ENCODE results near the gene RFC4.
A peak's percentile ranks its signal among the peaks of the same experiment; 100 is the strongest.

The RFC4 gene

GRCh38 chr3:186786922-186787321 is 19.4 kb downstream of the RFC4 start:
- no peak for DNase-seq (ENCODE audit: low read depth)

DNA sequence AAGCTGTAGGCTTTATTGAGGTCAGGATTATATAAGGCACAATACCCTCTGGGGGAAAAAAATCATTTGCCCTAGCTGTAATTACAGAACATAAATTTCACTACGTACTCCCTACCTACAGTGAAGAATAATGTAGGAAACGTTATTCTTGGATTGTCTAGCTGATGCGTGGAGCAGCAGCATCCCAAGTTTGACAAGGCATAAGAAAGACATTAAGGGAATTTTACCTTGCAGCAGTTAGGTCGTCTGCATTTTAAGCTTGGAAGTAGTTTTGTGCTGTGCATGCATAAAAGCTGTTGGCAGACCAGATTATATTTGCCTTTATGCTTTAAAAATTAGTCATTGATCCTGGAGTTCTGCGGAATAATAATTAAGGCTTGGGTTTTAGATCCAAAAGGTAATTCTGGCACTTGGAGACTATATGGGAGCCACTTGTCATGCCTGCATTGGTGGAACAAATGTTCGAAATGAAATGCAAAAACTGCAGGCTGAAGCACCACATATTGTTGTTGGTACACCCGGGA is 20.7 kb downstream of the RFC4 start:
- no peak for DNase-seq (ENCODE audit: low read depth)

DNA sequence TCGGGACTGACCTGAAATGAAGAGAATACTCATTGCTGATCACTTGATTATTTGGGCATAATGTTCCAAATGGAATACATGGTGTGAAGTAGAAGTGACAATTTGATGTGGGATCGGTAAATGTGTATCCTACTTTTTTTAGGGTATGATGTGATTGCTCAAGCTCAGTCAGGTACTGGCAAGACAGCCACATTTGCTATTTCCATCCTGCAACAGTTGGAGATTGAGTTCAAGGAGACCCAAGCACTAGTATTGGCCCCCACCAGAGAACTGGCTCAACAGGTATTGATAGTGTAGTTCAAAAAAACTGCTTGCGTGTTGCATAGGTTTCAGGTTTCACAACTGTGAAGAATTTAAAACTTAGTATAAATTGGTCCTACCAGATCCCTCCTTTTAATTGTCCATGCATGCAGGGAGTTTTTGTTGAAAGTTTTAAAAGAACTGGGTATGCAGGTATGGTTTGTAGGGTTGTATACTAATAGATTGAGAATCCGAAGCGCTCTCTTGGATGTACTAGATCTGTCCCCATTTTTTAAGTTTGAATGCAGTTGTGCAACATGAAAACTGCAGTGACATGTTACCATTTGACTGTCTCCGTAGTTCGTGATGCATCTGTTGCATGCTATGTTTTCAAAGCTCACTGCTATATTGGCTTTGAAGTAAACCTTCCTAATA is 21.3 kb downstream of the RFC4 start:
- no peak for DNase-seq (ENCODE audit: low read depth)

GRCh38 chr3:186783731-186784515 is 22.4 kb downstream of the RFC4 start:
- peak; percentile 75 for DNase-seq (ENCODE audit: low read depth)

- peak; percentile 89 for DNase-seq (ENCODE audit: low read depth)
Measured at GRCh38 chr3:186783058-186783730, 23.1 kb downstream of the RFC4 start, which contains the start of gene EIF4A2. Gene EIF4A2 (plus strand): TSS chr3:186783577. CDS start chr3:186783611, 34 bp downstream.

GRCh38 chr3:186782542-186783057 is 23.7 kb downstream of the RFC4 start:
- DNase-seq (ENCODE audit: low read depth) = peak; percentile 21

DNA sequence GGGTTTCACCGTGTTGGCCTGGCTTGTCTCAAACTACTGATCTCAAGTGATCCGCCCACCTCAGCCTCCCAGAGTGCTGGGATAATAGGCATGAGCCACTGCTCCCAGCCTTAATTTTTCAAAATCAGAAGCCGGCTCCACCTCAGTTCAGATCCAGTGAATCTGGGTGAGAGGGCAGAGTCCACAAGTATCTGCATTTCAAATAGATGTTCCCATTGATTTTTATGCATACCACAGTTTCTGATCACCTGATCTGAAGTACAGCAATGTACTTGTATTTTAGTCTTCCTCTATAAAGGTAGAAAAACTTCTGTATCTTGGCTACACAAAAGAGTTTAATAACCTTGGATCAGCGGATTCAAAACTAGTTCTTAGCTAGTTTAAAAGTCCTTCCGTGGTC is 27.1 kb downstream of the RFC4 start:
- no peak for DNase-seq (ENCODE audit: low read depth)

GRCh38 chr3:186775999-186776398 is 30.3 kb downstream of the RFC4 start:
- DNase-seq (ENCODE audit: low read depth) = no peak

DNA sequence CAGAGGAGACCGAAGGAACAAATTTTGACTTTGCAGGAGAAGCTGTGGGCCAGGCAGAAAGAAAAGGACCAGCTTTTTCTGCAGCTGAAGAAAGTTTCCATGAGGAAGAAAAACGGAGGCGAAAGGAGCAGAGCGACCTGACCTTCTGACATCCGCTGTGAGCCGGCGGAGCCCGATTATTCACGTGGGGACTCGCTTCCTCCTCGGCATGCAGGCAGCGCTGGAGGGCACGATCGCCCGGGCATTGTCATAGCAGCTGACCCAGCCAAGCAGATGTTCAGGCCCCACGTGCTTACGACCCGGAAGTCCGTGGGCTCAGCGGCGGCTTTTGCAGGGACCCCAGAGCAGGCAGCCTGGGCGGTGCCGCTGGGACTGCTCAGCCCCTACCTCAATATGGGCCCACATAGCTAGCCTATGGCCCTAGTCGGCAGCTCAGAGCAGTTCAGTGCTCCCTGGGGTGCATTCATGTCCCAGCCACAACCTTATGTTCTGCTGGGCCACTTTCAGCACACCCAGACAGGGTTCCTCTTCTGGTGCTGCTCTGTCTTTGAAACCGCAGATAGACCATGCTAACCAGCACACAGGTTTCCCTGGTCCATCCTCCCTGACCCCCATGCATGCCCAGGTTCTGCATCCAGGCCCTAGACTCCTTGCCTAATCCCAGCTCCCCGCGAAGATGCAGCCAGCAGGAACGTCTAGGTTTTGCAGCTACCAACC is 33.4 kb downstream of the RFC4 start:
- DNase-seq (ENCODE audit: low read depth) = no peak

DNA sequence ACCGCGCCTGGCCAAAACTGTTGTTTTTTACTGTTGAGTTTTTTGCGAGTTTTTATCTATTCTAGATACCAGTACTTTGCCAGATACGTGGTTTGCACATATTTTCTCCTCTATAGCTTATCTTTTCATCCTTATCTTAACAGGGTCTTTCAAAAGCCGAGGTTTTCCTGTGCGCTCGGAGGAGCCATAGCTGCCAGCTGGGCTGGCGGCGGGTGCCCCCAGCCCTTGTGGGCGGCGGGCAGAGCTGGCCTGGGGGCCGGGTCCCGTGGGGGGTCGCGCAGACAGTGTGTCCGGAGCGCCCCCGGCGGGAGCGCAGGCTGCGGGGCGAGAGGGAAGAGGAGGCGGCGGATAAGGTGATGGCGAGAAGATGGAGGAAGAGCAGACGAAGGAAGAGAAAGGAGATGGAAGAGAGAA is 34.0 kb downstream of the RFC4 start:
- no peak for DNase-seq (ENCODE audit: low read depth)

GRCh38 chr3:186760897-186761447 is 45.3 kb downstream of the RFC4 start:
- no peak for DNase-seq (ENCODE audit: low read depth)

GRCh38 chr3:186760141-186760833 is 46.0 kb downstream of the RFC4 start:
- DNase-seq (ENCODE audit: low read depth) = no peak

DNA sequence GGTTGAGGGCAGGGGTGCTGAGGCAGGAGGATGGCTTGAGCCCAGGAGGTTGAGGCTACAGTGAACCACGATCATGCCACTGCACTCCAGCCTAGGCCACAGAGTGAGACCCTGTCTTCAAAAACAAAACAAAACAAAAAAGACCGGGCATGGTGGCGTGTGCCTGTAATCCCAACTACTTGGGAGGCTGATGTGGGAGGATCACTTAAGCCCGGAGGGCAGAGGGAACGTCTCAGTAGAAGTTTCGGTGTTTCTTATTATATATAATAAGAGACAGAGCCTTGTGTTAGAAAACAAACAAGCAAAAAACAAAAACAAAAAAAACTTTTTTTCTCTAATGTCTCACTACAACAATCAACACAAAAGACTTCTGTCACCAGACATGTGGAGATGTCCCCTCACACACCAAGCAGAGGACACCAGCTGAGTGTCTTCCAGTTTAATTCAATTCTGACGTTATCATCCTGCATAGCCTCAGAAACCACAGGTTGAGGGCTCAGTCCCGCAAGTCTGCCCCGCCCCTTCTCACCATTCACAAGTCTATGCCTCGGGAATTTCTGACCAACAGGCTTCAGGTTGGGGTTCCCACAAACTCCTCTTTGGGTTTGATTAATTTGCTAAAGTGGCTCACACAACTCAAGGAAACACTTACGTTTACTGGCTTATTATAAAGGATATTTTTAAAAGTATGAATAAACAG is 46.9 kb downstream of the RFC4 start:
- DNase-seq (ENCODE audit: low read depth) = no peak

- no peak for DNase-seq (ENCODE audit: low read depth)
Measured at GRCh38 chr3:186757686-186758220, 48.5 kb downstream of the RFC4 start.

DNA sequence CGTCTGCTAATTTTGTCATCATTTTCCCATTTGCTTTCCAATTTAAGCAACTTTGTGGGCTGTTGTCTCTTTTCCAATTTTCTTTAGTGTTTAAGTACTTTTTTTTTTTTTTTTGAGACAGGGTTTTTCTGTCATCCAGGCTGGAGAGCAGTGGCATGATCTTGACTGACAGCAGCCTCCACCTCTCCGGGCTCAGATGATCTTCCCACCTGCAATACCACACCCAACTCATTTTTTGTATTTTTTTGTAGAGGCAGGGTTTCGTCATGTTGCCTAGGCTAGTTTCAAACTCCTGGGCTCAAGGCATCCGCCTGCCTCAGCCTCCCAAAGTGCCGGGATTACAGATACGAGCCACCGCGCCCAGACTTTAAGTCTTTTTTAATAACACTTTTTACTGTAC is 49.1 kb downstream of the RFC4 start:
- no peak for DNase-seq (ENCODE audit: low read depth)

DNA sequence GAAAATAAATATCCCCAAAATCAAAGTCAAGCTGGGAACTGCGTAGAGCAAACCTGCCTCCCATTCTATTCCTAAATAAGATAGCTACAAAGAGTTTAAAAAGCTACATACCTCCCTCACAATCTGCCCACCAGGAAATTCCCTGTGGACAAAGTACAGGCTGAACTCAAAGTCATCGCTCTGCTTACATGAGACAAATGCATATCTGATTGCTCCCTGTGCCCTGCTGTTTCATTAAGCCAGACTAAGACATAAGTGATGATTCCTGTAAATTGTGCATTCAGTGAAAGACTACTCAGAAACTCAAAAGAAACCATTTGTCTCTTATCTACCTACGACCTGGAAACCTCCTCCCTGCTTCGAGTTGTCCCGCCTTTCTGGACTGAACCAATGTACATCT is 51.4 kb downstream of the RFC4 start:
- no peak for DNase-seq (ENCODE audit: low read depth)

DNA sequence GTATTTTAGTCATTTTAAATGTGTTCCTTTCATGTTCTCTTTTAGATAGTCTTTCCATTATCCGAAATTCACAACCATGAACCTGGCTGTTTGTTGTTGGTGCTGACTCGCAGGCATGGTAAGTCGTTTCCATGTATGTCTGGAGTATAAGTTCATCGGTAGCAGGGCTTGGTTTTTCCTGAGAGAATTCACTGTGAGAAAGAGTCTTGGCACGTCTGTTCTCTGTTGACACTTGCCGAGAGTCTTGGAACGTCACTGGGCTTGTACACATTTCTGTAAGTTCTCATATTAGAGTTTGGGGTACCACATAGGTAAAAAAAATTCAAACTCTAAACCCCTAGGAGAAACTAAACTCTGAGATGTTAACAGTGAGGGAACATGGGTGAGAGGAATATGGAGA is 52.3 kb downstream of the RFC4 start:
- peak; percentile 39 for DNase-seq (ENCODE audit: low read depth)

DNA sequence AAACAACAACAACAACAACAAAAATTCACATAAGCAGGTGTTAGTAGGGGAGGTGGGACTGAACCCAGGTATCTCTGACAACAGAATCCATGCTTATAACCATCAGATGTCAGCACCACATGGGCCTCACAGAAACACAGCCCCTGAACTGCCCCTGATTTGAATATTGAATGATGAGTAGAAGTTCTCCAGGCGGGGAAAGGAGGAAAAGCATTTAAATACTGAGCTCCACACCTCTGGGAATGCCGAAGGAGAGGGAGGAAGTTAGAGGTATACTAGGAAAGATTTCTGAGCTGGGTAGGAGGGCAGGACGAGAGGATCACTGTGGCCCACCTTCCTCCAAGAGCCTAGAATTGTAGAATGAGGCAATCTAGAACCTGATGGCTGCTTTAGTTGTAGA is 54.8 kb downstream of the RFC4 start:
- DNase-seq (ENCODE audit: low read depth) = no peak

DNA sequence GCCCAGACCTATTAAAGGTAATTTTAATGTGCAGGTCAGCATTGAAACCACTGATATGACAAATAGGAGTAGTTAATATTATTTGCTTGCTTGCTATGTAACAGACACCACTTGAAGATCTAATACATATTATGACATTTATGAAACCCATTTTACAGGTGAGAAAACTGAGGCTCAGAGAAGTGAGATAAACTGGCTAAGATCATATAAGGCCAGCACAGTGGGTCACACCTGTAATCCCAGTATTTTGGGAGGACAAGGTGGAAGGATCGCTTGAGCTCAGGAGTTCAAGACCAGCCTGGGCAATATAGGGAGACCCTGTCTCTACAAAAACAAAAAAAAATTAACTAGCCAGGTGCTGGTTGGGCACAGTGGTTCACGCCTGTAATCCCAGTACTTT is 56.0 kb downstream of the RFC4 start:
- no peak for DNase-seq (ENCODE audit: low read depth)

- peak; percentile 88 for DNase-seq (ENCODE audit: low read depth)
Measured at GRCh38 chr3:186746008-186746407, 60.3 kb downstream of the RFC4 start.

Measured in iris pigment epithelial cell (primary cell).